C4-2B (cell line): ENCODE measurements around the gene CFAP77.

Source experiments
- H3K27ac ChIP-seq: fragments of 450-650 bp; 2 replicates; pipeline ENCODE4 v1.5.1; 2017
- CTCF ChIP-seq: fragments of 450-650 bp; conservative IDR thresholded peaks from 2 replicates; pipeline ENCODE4 v1.5.1; 2017; ENCODE audit warnings: mild to moderate bottlenecking
- ZFX ChIP-seq: fragments of 450-650 bp; IDR thresholded peaks from 2 replicates; pipeline ENCODE4 v1.6.1; 2017

CFAP77 gene

DNA sequence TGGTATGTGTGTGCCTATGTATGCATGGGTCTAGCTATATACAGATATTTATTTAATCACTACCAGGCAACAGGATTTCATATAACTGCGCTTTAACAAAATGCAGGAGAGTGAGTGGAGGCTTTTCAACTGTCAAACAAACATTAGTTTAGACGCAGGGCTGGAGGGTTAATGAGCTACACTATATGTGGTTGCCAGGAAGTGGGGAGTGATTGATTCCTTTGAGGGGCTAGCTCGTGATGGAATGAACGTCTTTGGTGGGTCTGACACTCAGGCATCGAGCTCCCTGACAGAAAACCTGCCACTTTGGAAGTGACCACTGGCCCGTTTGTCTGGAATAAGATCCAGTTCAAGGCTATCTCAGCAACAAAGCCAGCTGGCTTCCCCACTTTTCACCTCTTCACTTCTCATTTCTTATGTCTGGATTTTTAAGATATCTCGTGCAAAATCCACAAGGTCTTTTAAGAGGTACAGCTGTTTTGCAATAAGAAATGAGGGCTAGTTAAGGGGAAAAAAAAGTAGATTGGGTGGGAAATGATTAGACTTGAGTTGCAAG lies 78.0 kb downstream of the CFAP77 start:
- TF ChIP-seq ZFX: no peak
- TF ChIP-seq CTCF: no peak
- no peak overlapping the region for H3K27ac ChIP-seq

GRCh38 chr9:132488626-132489025 lies 78.6 kb downstream of the CFAP77 start:
- no peak for TF ChIP-seq ZFX
- no peak for TF ChIP-seq CTCF
- H3K27ac ChIP-seq: no peak overlapping the region

GRCh38 chr9:132489536-132489935 lies 79.5 kb downstream of the CFAP77 start:
- TF ChIP-seq CTCF: no peak
- no peak for TF ChIP-seq ZFX
- no peak overlapping the region for H3K27ac ChIP-seq

DNA sequence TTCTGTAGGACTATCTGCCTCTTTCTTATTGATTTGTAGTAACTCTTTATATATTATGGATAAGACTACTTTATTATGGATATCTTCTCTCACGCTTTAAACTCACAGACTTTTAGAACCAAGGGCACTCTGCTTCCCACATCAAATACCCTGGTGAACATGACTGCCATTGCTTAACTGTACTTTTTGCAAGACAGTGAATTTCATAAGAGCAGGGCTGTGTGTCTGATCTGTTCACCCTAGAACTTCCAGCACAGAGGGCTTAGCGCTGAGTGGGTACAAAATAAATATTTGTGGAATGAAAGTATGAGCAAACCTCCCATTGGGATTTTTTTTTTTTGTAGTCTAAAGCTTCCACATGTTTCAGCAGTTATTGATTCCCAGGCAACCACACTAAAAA lies 84.8 kb downstream of the CFAP77 start:
- TF ChIP-seq CTCF: no peak
- no peak for TF ChIP-seq ZFX
- no peak overlapping the region for H3K27ac ChIP-seq

DNA sequence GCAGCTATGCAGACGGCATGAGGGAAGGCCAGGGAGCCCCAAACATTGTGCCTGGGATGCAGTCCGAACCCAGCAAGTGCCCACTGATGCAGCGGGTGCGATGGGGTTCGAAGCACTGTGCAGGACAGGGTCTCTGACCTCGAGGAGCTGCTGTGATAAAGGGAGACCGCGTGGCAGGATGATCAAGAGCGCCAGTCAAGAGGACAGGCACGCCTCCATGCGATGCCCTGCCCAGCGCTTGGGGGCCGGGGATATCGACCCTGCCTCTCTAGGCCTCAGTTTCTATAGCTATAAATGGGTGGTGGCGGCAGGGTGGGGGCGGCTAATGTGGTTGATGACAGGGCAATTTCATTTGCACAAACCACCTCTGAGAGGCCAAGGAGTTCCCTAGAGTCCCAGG lies 87.7 kb downstream of the CFAP77 start:
- no peak for TF ChIP-seq CTCF
- TF ChIP-seq ZFX: no peak
- H3K27ac ChIP-seq: no peak overlapping the region

DNA sequence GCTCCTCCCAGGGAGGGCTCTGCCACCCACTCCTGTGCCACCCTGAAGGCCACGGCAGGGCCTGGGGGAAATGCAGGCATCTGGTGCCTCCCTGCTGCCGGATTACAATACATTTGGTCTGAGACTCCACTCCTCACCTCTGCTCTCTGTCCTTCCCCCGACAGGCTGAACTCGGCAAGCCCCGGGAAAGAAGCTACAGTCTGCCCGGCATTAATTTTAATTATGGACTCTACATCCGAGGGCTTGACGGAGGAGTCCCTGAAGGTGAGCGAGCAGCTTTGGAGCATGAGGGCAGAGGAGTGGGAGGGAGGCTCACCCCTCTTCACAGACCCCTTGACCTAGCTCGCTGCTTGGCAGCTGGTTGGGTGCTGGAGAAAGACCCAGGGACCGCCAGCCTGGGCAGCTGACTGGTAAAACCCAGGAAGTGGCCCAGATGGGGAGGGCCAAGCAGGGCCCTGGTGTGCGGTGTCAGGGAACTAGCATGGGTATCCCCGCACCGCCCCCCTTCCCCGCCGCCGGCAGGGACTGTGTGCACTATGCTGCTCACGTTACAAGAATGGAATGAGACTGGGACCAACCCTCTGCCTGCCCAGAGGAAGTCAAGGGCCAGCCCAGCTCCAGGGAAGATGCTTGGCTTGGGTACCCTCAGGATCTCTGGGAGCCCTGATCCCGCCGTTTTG lies 88.7 kb downstream of the CFAP77 start:
- no peak overlapping the region for H3K27ac ChIP-seq

More for the DNA sequence above, 88.7 kb downstream of the CFAP77 start:
- TF ChIP-seq CTCF: no peak
- TF ChIP-seq ZFX: no peak
